Neural cell (in vitro differentiated cells): ENCODE measurements around the gene CACNA1E. TPM values are rescaled to one million over a fixed set of nuclear protein-coding genes. Genes with fewer than 3 reads are reported as not detected.

Source experiments
- H2AFZ ChIP-seq: fragments of 200-600, 300-800 bp; sonication (generic), shearing (Covaris generic); 2 replicates; pipeline ENCODE4 v1.6.0; 2014; ENCODE audit warnings: low read depth, mild to moderate bottlenecking, antibody characterized with exemption, low read length, moderate library complexity
- H3F3A ChIP-seq: fragments of 200-600 bp; shearing (Covaris generic); 2 replicates; pipeline ENCODE4 v1.6.1; 2016; ENCODE audit warnings: mild to moderate bottlenecking, moderate library complexity, mixed read lengths, antibody characterized with exemption, low read length; ENCODE audit not compliant: insufficient read depth, poor library complexity, severe bottlenecking
- H3K27ac ChIP-seq: fragments of 200-600, 300-800 bp; sonication (generic), shearing (Covaris generic); 2 replicates; pipeline ENCODE4 v1.5.1; 2014; ENCODE audit warnings: mild to moderate bottlenecking, low read length, moderate library complexity
- H3K27me3 ChIP-seq: fragments of 300-800, 200-600 bp; sonication (generic), shearing (Covaris generic); 2 replicates; pipeline ENCODE4 v1.6.0; 2014; ENCODE audit warnings: mild to moderate bottlenecking, low read depth, low read length, moderate library complexity; ENCODE audit not compliant: insufficient read depth
- H3K36me3 ChIP-seq: fragments of 300-800, 200-600 bp; sonication (generic), shearing (Covaris generic); 2 replicates; pipeline ENCODE4 v1.5.1; 2014; ENCODE audit warnings: mild to moderate bottlenecking, antibody characterized with exemption, low read length, moderate library complexity; ENCODE audit not compliant: insufficient read depth
- H3K4me2 ChIP-seq: fragments of 300-800, 200-600 bp; sonication (generic), shearing (Covaris generic); 2 replicates; pipeline ENCODE4 v1.6.0; 2014; ENCODE audit warnings: mild to moderate bottlenecking, low read length
- H3K4me3 ChIP-seq: fragments of 300-800, 200-600 bp; sonication (generic), shearing (Covaris generic); 2 replicates; pipeline ENCODE4 v1.5.1; 2014; ENCODE audit warnings: mild to moderate bottlenecking, low read length, moderate library complexity
- H3K79me2 ChIP-seq: fragments of 200-600 bp; shearing (Covaris generic); replicated peaks from 2 replicates; pipeline ENCODE4 v1.6.0; 2014; ENCODE audit warnings: mild to moderate bottlenecking, low read length, moderate library complexity; ENCODE audit not compliant: insufficient read depth
- H3K9ac ChIP-seq: fragments of 300-800, 200-600 bp; sonication (generic), shearing (Covaris generic); 2 replicates; pipeline ENCODE4 v1.6.1; 2016; ENCODE audit warnings: mild to moderate bottlenecking, low read length, mixed read lengths
- H3K9me2 ChIP-seq: fragments of 200-600 bp; shearing (Covaris generic); 2 replicates; pipeline ENCODE4 v1.6.1; 2016; ENCODE audit warnings: mild to moderate bottlenecking, low read length, mixed read lengths; ENCODE audit not compliant: insufficient read depth
- H3K9me3 ChIP-seq: fragments of 200-600, 300-800 bp; sonication (generic), shearing (Covaris generic); 2 replicates; pipeline ENCODE4 v1.6.1; 2016; ENCODE audit warnings: mild to moderate bottlenecking, mixed run types, low read length, moderate library complexity, mixed read lengths
- H4K20me1 ChIP-seq: fragments of 200-600 bp; shearing (Covaris generic); 2 replicates; pipeline ENCODE4 v1.6.1; 2016; ENCODE audit warnings: mild to moderate bottlenecking, mixed run types; ENCODE audit not compliant: insufficient read depth
- CTCF ChIP-seq: fragments of 450-650 bp; IDR thresholded peaks from 2 replicates; pipeline ENCODE4 v1.5.1; 2014; ENCODE audit warnings: antibody characterized with exemption, mild to moderate bottlenecking, moderate library complexity; ENCODE audit not compliant: poor library complexity, severe bottlenecking
- EP300 ChIP-seq: fragments of 450-650 bp; conservative IDR thresholded peaks from 2 replicates; pipeline ENCODE4 v1.6.1; 2014; ENCODE audit warnings: antibody characterized with exemption, mild to moderate bottlenecking, moderate library complexity; ENCODE audit not compliant: poor library complexity, severe bottlenecking
- EZH2 ChIP-seq: fragments of 200-600, 300-800 bp; shearing (Covaris generic), sonication (generic); IDR thresholded peaks from 2 replicates; pipeline ENCODE4 v1.6.1; 2014; ENCODE audit warnings: antibody characterized with exemption, low read length, borderline replicate concordance, mild to moderate bottlenecking; ENCODE audit not compliant: insufficient read depth, poor library complexity, severe bottlenecking
- MXI1 ChIP-seq: fragments of 450-650 bp; conservative IDR thresholded peaks from 2 replicates; pipeline ENCODE4 v1.6.1; 2014; ENCODE audit warnings: antibody characterized with exemption, mild to moderate bottlenecking; ENCODE audit not compliant: poor library complexity, severe bottlenecking
- POLR2AphosphoS5 ChIP-seq: IDR thresholded peaks from 2 replicates; pipeline ENCODE4 v1.6.1; 2012
- RAD21 ChIP-seq: fragments of 450-650 bp; conservative IDR thresholded peaks from 2 replicates; pipeline ENCODE4 v1.6.1; 2014; ENCODE audit warnings: antibody characterized with exemption, mild to moderate bottlenecking, moderate library complexity
- REST ChIP-seq: IDR thresholded peaks from 2 replicates; pipeline ENCODE4 v1.6.1; 2012; ENCODE audit warnings: borderline replicate concordance
- SMC3 ChIP-seq: fragments of 450-650 bp; conservative IDR thresholded peaks from 2 replicates; pipeline ENCODE4 v1.6.1; 2014; ENCODE audit warnings: antibody characterized with exemption, mild to moderate bottlenecking, moderate library complexity; ENCODE audit not compliant: poor library complexity
- TAF1 ChIP-seq: IDR thresholded peaks from 2 replicates; pipeline ENCODE4 v1.6.1; 2012; ENCODE audit warnings: low read depth
- polyA plus RNA-seq: library from polyadenylated mRNA; depleted of rRNA; stranded (reverse); fragments of >200 nt; gene quantifications from 2 replicates; pipeline ENCODE4 v1.2.3, GENCODE V29; 2014

The CACNA1E gene
- polyA plus RNA-seq, 1 donor from 2014 or later, result 29.5 TPM

GRCh38 chr1:181643631-181644030 is 160.3 kb downstream of the CACNA1E start:
- Histone ChIP-seq H3K4me3 (no peak overlapping the region), H3K4me2 (no peak overlapping the region), H3K27me3 (no peaks in the 10 kb centered on the region), H2AFZ (no peak overlapping the region), H3K9me2 (no peaks in the 10 kb centered on the region), H4K20me1 (no peaks in the 10 kb centered on the region), H3K9me3 (no peaks in the 10 kb centered on the region), H3F3A (no peaks in the 10 kb centered on the region), H3K9ac (no peak overlapping the region), H3K36me3 (no peaks in the 10 kb centered on the region), H3K79me2 (no peaks in the 10 kb centered on the region), H3K27ac (no peak overlapping the region)
- no peak for TF ChIP-seq MXI1
- no peak for TF ChIP-seq CTCF
- TF ChIP-seq EP300, result no peak
- TF ChIP-seq RAD21, result no peak
- TF ChIP-seq POLR2AphosphoS5, result no peak
- TF ChIP-seq EZH2, result no peak
- no peak for TF ChIP-seq SMC3
- TF ChIP-seq TAF1, result no peak

GRCh38 chr1:181645171-181645570 is 161.9 kb downstream of the CACNA1E start:
- Histone ChIP-seq H3K9ac (no peak overlapping the region), H3K27me3 (no peaks in the 10 kb centered on the region), H3K27ac (no peak overlapping the region), H3K4me3 (no peak overlapping the region), H4K20me1 (no peaks in the 10 kb centered on the region), H3F3A (no peaks in the 10 kb centered on the region), H3K9me2 (no peaks in the 10 kb centered on the region), H3K4me2 (no peak overlapping the region), H2AFZ (no peak overlapping the region), H3K79me2 (no peaks in the 10 kb centered on the region), H3K9me3 (no peaks in the 10 kb centered on the region), H3K36me3 (no peaks in the 10 kb centered on the region)
- TF ChIP-seq TAF1 (no peak), POLR2AphosphoS5 (no peak), CTCF (no peak), MXI1 (no peak), EZH2 (no peak), REST (no peak), EP300 (no peak), RAD21 (no peak)
